OCI-LY3 (cell line): ENCODE measurements around the gene CALY.

Source experiments
- CTCF ChIP-seq: fragments of 200-600, 300-600 bp; sonication (generic); IDR thresholded peaks from 2 replicates; pipeline ENCODE4 v1.5.1; 2014; ENCODE audit warnings: antibody characterized with exemption, low read length, low read depth
- EZH2phosphoT487 ChIP-seq: fragments of 200-600 bp; shearing (Covaris generic); IDR thresholded peaks from 2 replicates; pipeline ENCODE4 v1.6.1; 2018; ENCODE audit warnings: antibody characterized with exemption, mixed run types, low read depth

- TF ChIP-seq CTCF: no peak
- no peak for TF ChIP-seq EZH2phosphoT487
Observed at GRCh38 chr10:133355991-133356390, 19.3 kb upstream of the CALY start.
